ENCODE results near the gene SIRPB2. TPM values are rescaled to one million over a fixed set of nuclear protein-coding genes. Genes with fewer than 3 reads are reported as not detected.
A peak's percentile ranks its signal among the peaks of the same experiment; 100 is the strongest.

SIRPB2 gene
- total and polyA plus RNA-seq, 8 donors, result 1.3 to 29.9 (median 2.0) TPM

DNA sequence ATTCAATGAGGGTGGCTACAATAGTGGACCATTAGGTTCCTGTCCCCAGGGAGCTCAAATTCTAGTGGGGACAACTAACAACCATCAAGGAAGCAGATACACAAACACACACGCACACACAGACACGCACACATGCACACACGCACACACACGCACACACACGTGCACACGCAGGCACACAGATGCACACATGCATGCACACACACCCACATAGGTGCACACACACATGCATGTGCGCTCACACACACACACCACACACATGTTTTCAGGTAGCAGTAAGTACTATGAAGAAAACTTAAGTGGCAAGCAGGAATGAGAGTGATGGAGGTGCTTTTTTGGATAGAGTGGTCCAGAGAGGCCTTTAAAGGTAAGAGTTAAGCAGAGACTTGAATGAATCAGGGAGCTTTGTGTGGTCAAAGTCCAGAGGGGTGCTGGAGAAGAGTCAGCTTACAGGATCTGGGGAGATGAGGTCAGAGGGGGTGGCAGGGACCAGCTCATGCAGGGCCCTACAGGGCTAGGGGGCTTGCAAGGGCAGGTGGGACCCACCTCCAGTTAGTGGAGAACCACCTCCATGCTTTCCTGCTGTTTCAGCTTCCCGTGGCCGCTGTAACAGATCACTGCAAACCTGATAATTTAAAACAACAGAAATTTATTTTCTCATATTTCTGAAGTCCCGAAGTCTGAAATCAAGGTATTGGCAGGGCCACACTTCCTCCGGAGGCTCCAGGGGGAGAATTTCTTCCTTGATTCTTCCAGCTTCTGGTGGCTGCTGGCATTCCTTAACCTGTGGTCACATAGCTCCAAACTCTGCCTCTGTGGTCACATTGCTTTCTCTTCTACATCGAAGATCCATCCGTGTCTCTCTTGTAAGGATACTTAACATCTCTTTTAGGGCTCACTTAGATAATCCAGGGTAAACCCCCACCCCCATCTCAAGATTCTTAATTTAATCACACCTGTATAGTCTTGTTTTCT, 17.7 kb downstream of the SIRPB2 start:
- DNase-seq (no peak), ATAC-seq (no peak)
- Histone ChIP-seq H3K27ac (peak overlapping the region in 1 of 2 donors; percentile 58), H3K27me3 (no peaks in the 10 kb centered on the region), H3K9me3 (no peaks in the 10 kb centered on the region), H3K36me3 (peaks cover 0 to 50% of the 10 kb centered on the region in 2 donors), H3K4me1 (peaks cover 14 to 50% of the 10 kb centered on the region in 2 donors), H3K4me3 (no peak overlapping the region)
- TF ChIP-seq, protein P1, sequence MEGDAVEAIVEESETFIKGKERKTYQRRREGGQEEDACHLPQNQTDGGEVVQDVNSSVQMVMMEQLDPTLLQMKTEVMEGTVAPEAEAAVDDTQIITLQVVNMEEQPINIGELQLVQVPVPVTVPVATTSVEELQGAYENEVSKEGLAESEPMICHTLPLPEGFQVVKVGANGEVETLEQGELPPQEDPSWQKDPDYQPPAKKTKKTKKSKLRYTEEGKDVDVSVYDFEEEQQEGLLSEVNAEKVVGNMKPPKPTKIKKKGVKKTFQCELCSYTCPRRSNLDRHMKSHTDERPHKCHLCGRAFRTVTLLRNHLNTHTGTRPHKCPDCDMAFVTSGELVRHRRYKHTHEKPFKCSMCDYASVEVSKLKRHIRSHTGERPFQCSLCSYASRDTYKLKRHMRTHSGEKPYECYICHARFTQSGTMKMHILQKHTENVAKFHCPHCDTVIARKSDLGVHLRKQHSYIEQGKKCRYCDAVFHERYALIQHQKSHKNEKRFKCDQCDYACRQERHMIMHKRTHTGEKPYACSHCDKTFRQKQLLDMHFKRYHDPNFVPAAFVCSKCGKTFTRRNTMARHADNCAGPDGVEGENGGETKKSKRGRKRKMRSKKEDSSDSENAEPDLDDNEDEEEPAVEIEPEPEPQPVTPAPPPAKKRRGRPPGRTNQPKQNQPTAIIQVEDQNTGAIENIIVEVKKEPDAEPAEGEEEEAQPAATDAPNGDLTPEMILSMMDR (IDR thresholded peaks at IDR 0.05), result no peak
- intact Hi-C loops (cut with DNase I), result no loop called here

DNA sequence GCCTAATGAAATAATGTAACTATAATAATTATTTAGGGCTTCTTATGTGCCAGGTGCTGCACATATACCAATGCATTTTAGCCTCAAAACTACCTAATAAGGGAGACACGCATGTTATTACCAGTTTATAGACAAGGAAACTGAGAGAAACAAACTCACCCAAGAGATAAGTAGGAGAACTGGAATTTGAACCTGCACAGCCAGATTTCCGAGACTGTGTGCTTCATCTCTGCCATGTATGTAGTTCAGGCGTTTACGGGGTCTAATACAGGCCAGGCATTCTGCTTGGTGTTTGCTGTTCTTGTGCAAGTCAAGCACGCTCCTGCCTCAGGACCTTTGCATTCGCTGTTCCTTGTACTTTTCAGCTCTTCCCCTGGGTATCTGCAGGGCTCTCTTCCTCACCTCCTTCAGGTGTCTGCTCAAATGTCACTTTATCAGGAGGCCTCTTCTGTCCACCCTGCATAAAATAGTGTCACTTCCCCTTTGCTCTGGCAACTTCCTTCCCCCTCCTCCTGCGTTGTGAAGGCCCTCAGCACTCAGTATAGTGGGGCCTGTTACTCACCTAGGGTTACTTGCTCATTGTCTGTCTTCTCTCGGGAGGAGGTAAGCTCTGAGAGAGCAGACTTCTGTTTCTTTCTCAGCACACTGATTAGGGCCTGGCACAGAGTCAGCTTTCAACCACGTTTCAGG, 18.5 kb downstream of the SIRPB2 start:
- no peaks in the 10 kb centered on the region for H3K27me3 ChIP-seq
- H3K4me1 ChIP-seq, result peaks cover 14 to 54% of the 10 kb centered on the region in 2 donors
- no peak for ATAC-seq
- no peak overlapping the region for H3K4me3 ChIP-seq
- peaks cover 0 to 42% of the 10 kb centered on the region in 2 donors for H3K36me3 ChIP-seq
- H3K27ac ChIP-seq, result peak overlapping the region in 1 of 2 donors; percentile 58
- intact Hi-C loops (cut with DNase I), result no loop called here
- no peaks in the 10 kb centered on the region for H3K9me3 ChIP-seq
- TF ChIP-seq, protein P1 (IDR thresholded peaks at IDR 0.05), result no peak
- no peak for DNase-seq

DNA sequence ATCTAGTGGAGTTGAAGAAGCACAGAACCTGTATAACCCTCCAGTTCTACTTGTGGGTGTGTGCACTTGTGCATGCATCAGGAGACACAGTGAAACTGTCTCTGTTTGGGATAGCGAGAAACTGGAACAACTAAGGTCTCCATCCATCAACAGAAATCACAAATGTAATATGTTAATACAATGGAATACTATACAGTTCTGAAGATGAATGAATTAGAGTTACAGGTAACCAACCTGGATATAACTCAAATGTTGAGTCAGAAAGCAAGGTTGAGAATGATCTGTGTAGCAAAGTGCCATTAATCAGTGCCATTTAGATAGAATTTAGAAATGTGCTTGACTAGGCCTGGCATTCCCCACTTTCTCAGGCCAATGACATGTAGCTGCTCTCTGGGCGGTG, 20.0 kb downstream of the SIRPB2 start:
- Histone ChIP-seq H3K4me3 (no peak overlapping the region), H3K36me3 (peaks cover 0 to 27% of the 10 kb centered on the region in 2 donors), H3K27me3 (no peaks in the 10 kb centered on the region), H3K4me1 (peaks cover 14 to 63% of the 10 kb centered on the region in 2 donors), H3K27ac (no peak overlapping the region), H3K9me3 (no peaks in the 10 kb centered on the region)
- DNase-seq, result no peak
- ATAC-seq, result no peak
- intact Hi-C loops (cut with DNase I), result no loop called here
- TF ChIP-seq, protein P1 (IDR thresholded peaks at IDR 0.05), result no peak

DNA sequence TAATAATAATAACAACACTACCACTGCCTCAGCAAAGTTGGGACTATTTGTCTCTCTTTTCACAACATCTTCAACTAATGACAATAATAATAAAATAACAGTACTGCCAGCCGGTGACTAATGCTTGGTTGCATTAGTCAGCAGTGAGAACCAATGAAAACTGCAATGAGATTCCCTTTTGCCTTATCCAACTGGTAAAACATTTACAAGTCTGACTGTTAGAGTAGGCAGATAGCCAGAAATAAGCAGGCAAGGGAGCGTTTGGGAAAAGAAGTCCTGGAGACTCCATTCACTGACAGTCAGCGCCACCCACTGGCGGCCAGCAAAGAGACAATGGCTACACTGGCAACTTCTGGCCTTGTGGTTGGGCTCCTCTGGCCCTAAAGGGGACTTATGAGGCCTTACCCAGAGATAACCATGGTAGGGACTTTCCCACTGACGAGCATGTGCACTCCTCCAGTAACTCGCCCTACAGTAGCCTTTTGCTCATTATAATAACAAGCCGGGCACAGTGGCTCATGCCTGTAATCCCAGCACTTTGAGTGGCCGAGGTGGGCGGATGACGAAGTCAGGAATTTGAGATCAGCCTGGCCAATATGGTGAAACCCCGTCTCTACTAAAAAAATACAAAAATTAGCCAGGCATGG, 21.2 kb downstream of the SIRPB2 start:
- intact Hi-C loops (cut with DNase I), result no loop called here
- H3K27ac ChIP-seq, result peak overlapping the region in 1 of 2 donors; percentile 97
- peaks cover 0 to 18% of the 10 kb centered on the region in 2 donors for H3K36me3 ChIP-seq
- peaks cover 24 to 74% of the 10 kb centered on the region in 2 donors for H3K4me1 ChIP-seq
- no peaks in the 10 kb centered on the region for H3K27me3 ChIP-seq
- no peak overlapping the region for H3K4me3 ChIP-seq
- peak; percentile 46 to 89 (median 83) for DNase-seq
- TF ChIP-seq, protein P1 (IDR thresholded peaks at IDR 0.05), result peak; percentile 50 to 59
- no peaks in the 10 kb centered on the region for H3K9me3 ChIP-seq
- ATAC-seq, result peak; percentile 66
